Liver (tissue), 9 donors: Measurements from ENCODE around the gene SH3RF3. TPM values are rescaled to one million over a fixed set of nuclear protein-coding genes. Genes with fewer than 3 reads are reported as not detected.

ENCODE experiments used
- DNase-seq: peaks from one replicate; pipeline ENCODE4 v3.0.0-alpha.2; 2017; ENCODE audit warnings: low spot score
- H3K27ac ChIP-seq, 2 donors: one replicate each; pipeline ENCODE4 v1.7.0; 2013; ENCODE audit warnings: inconsistent platforms in 2 of 2, low read length in 2 of 2, control low read depth in 1 of 2, low read depth in 1 of 2, mild to moderate bottlenecking in 1 of 2
- H3K27me3 ChIP-seq, 4 donors: one replicate each; pipeline versions ENCODE4 v1.6.1 to v1.7.0; 2013; ENCODE audit warnings: low read length in 3 of 4, inconsistent platforms in 1 of 4, mild to moderate bottlenecking in 1 of 4, moderate library complexity in 1 of 4; ENCODE audit not compliant: control insufficient read depth in 4 of 4, insufficient read depth in 4 of 4
- H3K36me3 ChIP-seq, 4 donors: one replicate each; pipeline versions ENCODE4 v1.6.1 to v1.7.0; 2013; ENCODE audit warnings: low read length in 3 of 4, mild to moderate bottlenecking in 3 of 4, low read depth in 1 of 4, moderate library complexity in 1 of 4; ENCODE audit not compliant: control insufficient read depth in 4 of 4, insufficient read depth in 3 of 4
- H3K4me1 ChIP-seq, 4 donors: one replicate each; pipeline versions ENCODE4 v1.6.1 to v1.7.0; 2013; ENCODE audit warnings: low read length in 3 of 4, mild to moderate bottlenecking in 3 of 4, moderate library complexity in 1 of 4; ENCODE audit not compliant: control insufficient read depth in 4 of 4, insufficient read depth in 4 of 4
- H3K4me3 ChIP-seq, 3 donors: one replicate each; pipeline versions ENCODE4 v1.6.1 to v1.7.0; 2013; ENCODE audit warnings: low read length in 3 of 3, control low read depth in 1 of 3, low read depth in 1 of 3, mild to moderate bottlenecking in 1 of 3
- H3K9ac ChIP-seq, 2 donors: one replicate each; pipeline ENCODE4 v1.7.0; 2013; ENCODE audit warnings: low read length in 2 of 2, mild to moderate bottlenecking in 2 of 2, moderate library complexity in 2 of 2, control low read depth in 1 of 2, low read depth in 1 of 2
- H3K9me3 ChIP-seq, 4 donors: one replicate each; pipeline versions ENCODE4 v1.6.1 to v1.7.0; 2013; ENCODE audit warnings: low read length in 3 of 4; ENCODE audit not compliant: control insufficient read depth in 4 of 4
- EGR1 ChIP-seq, 2 donors: IDR thresholded peaks; 2 replicates each; pipeline ENCODE4 v1.6.1; 2016 to 2018; ENCODE audit warnings: antibody characterized with exemption in 2 of 2, low read depth in 2 of 2
- FOXA2 ChIP-seq: IDR thresholded peaks from 2 replicates; pipeline ENCODE4 v1.6.1; 2016; ENCODE audit warnings: antibody characterized with exemption
- HNF4A ChIP-seq, 2 donors: conservative IDR thresholded peaks; 2 replicates each; pipeline ENCODE4 v1.6.1; 2016; ENCODE audit warnings: antibody characterized with exemption in 2 of 2, mild to moderate bottlenecking in 2 of 2
- NR2F2 ChIP-seq: IDR thresholded peaks from 2 replicates; pipeline ENCODE4 v1.6.1; 2016; ENCODE audit warnings: antibody characterized with exemption
- RAD21 ChIP-seq, 2 donors: IDR thresholded peaks; 2 replicates each; pipeline ENCODE4 v1.6.1; 2016; ENCODE audit warnings: antibody characterized with exemption in 2 of 2, mild to moderate bottlenecking in 2 of 2
- REST ChIP-seq: IDR thresholded peaks from 2 replicates; pipeline ENCODE4 v1.6.1; 2016; ENCODE audit warnings: antibody characterized with exemption, mild to moderate bottlenecking
- RXRA ChIP-seq, 2 donors: IDR thresholded peaks; 2 replicates each; pipeline ENCODE4 v1.6.1; 2017 to 2018; ENCODE audit warnings: antibody characterized with exemption in 2 of 2, mild to moderate bottlenecking in 1 of 2
- WGBS: extraction: QIAGEN DNeasy Blood & Tissue Kit; methylation state at CpG from one replicate; pipeline ENCODE4 v1.1.7; 2013; 5-methylcytosine and 5-hydroxymethylcytosine counted together
- polyA plus RNA-seq, 2 donors: library from polyadenylated mRNA; stranded (reverse) in 1 of 2; unstranded in 1 of 2; fragments of 200-250 nt in 1 of 2; fragments of >200 nt in 1 of 2; fragmentation: Nextera tagmentation in 1 of 2; extraction: Ambion mirVana in 1 of 2; gene quantifications; one replicate each; pipeline versions ENCODE4 v1.2.1 to v1.2.3, GENCODE V29; 2013 to 2015
- total RNA-seq, 2 donors: library from RNA; depleted of rRNA; stranded (reverse); fragments of >200 nt; gene quantifications; one replicate each; pipeline ENCODE4 v1.2.3, GENCODE V29; 2014
- TF ChIP-seq, protein P1 (sequence below): IDR thresholded peaks from 2 replicates; pipeline ENCODE4 v1.6.1; 2016; ENCODE audit warnings: antibody characterized with exemption
- donor health status: healthy.
- donor health status: healthy.
- donor health status: healthy.
- donor health status: healthy.
- donor health status: healthy.

Gene SH3RF3
- total and polyA plus RNA-seq, 4 donors = 0.11 to 1.0 (median 0.54) TPM

DNA sequence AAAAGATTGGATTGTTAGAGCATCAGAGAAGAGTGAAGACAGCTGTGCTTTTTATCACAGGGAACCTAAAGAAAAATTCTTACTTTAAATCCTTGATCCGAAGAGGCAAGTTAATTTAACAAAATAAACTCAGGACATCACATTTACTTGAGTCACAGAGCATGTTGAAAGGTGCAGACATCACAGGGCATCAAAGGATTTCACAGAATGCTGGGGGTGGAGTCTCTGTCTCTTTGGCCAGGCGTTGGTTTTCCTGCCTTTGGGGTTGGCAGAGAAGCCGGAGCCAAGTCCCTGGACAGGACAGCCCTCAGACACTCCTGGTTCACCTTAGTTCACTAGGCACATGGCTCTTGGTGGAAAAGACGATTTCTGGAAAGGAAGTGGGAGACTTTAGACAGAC lies 56.3 kb downstream of the SH3RF3 start (continued):
- TF ChIP-seq REST (no peak), EGR1 (IDR thresholded peaks at IDR 0.05; ENCODE audit: low read depth in 2 of 2) (no peak), FOXA2 (no peak)

GRCh38 chr2:109185821-109186570 lies 57.0 kb downstream of the SH3RF3 start:
- Histone ChIP-seq H3K9me3 (peaks cover 0 to 3% (median 0%) of the 10 kb centered on the region in 4 donors), H3K27ac (no peak overlapping the region), H3K4me1 (peaks cover 0 to 2% (median 0%) of the 10 kb centered on the region in 4 donors), H3K36me3 (no peaks in the 10 kb centered on the region), H3K4me3 (no peak overlapping the region), H3K9ac (no peak overlapping the region), H3K27me3 (no peaks in the 10 kb centered on the region)
- TF ChIP-seq NR2F2 = peak; percentile 21
- no peak for TF ChIP-seq HNF4A (conservative IDR thresholded peaks at IDR 0.05)
- TF ChIP-seq, protein P1, sequence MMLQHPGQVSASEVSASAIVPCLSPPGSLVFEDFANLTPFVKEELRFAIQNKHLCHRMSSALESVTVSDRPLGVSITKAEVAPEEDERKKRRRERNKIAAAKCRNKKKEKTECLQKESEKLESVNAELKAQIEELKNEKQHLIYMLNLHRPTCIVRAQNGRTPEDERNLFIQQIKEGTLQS = no peak
- no peak for DNase-seq
- 79% methylated on average over 16 of the region's 16 CpGs for WGBS

GRCh38 chr2:109186656-109187250 lies 57.7 kb downstream of the SH3RF3 start:
- Histone ChIP-seq H3K4me1 (peaks cover 0 to 2% (median 0%) of the 10 kb centered on the region in 4 donors), H3K9ac (no peak overlapping the region), H3K27ac (no peak overlapping the region), H3K36me3 (no peaks in the 10 kb centered on the region), H3K27me3 (no peaks in the 10 kb centered on the region), H3K9me3 (no peaks in the 10 kb centered on the region), H3K4me3 (no peak overlapping the region)
- WGBS = 92% methylated on average over 9 of the region's 9 CpGs
- DNase-seq = no peak
- no peak for TF ChIP-seq RXRA (IDR thresholded peaks at IDR 0.05)
- TF ChIP-seq NR2F2 = no peak

GRCh38 chr2:109187711-109188495 lies 58.9 kb downstream of the SH3RF3 start:
- 80% methylated on average over 19 of the region's 19 CpGs for WGBS
- DNase-seq = no peak
- Histone ChIP-seq H3K9ac (no peak overlapping the region), H3K27ac (no peak overlapping the region), H3K36me3 (no peaks in the 10 kb centered on the region), H3K9me3 (no peaks in the 10 kb centered on the region), H3K4me1 (peaks cover 0 to 2% (median 0%) of the 10 kb centered on the region in 4 donors), H3K27me3 (no peaks in the 10 kb centered on the region), H3K4me3 (no peak overlapping the region)
- no peak for TF ChIP-seq RAD21 (IDR thresholded peaks at IDR 0.05)
